ENCODE data around the gene NOLC1. TPM values are rescaled to one million over a fixed set of nuclear protein-coding genes. Genes with fewer than 3 reads are reported as not detected.

NOLC1 gene
- total and polyA plus RNA-seq, 2 donors (not counting 1 experiment from before 2014, with no cell fraction given) = 32.9 to 45.0 TPM

- no peaks in the 10 kb centered on the region for H3K79me2 ChIP-seq (ENCODE audit: control insufficient read depth, insufficient read depth, low read length)
- ATAC-seq (ENCODE audit: low read depth) (no peak), DNase-seq (no peak)
- peaks cover 11% of the 10 kb centered on the region for H3K9me3 Mint-ChIP-seq (ENCODE audit: insufficient read depth)
- no peak overlapping the region for H3K27ac ChIP-seq (ENCODE audit: low read length in 2 of 2)
- no peaks in the 10 kb centered on the region for H3K27me3 Mint-ChIP-seq
- no peak overlapping the region for H3K9ac ChIP-seq (ENCODE audit: low read length)
- H3K4me3 ChIP-seq (ENCODE audit: control extremely low read depth in 1 of 5, extremely low read depth in 1 of 5, insufficient read depth in 1 of 5, low read depth in 2 of 5, low read length in 4 of 5) = no peak overlapping the region
- H3K4me1 Mint-ChIP-seq = peaks cover 4% of the 10 kb centered on the region
- peaks cover 1 to 3% of the 10 kb centered on the region in 2 donors for H3K4me1 ChIP-seq (ENCODE audit: control insufficient read depth in 2 of 2, insufficient read depth in 2 of 2, low read length in 2 of 2)
- WGBS (ENCODE audit: insufficient coverage) = 93% methylated on average over 3 of the region's 5 CpGs
- H3K9me3 ChIP-seq (ENCODE audit: control extremely low read depth in 1 of 3, control insufficient read depth in 2 of 3, insufficient read depth in 1 of 3, low read length in 2 of 3) = peaks cover 0 to 12% (median 10%) of the 10 kb centered on the region in 3 donors
- H4K20me1 ChIP-seq (ENCODE audit: control insufficient read depth, insufficient read depth, low read length, poor library complexity, severe bottlenecking) = no peaks in the 10 kb centered on the region
- POLR2A ChIA-PET = no interaction called here
- H2AFZ ChIP-seq (ENCODE audit: insufficient read depth, low read depth, low read length, poor library complexity, severe bottlenecking) = no peak overlapping the region
- H3K4me3 Mint-ChIP-seq = no peak overlapping the region
- no peak overlapping the region for H3K27ac Mint-ChIP-seq
- TF ChIP-seq EZH2 (IDR thresholded peaks at IDR 0.05; ENCODE audit: borderline replicate concordance, insufficient read depth, low read depth, low read length, poor library complexity, severe bottlenecking) = no peak
- no peak for TF ChIP-seq CTCF (IDR thresholded peaks at IDR 0.05)
- intact Hi-C loops (cut with micrococcal nuclease) = no loop called here
- no peaks in the 10 kb centered on the region for H3K36me3 ChIP-seq (replicated peaks in 1 of 2; ENCODE audit: control extremely low read depth in 1 of 2, control insufficient read depth in 1 of 2, extremely low read depth in 1 of 2, insufficient read depth in 2 of 2, low read length in 1 of 2)
- CTCF ChIA-PET = interaction anchor here (0.9 to 1.3 kb wide), 2 partner anchors 20 to 144 kb away, joined by 3 read pairs; no protein-coding TSS in a partner anchor
- H3K4me2 ChIP-seq (replicated peaks; ENCODE audit: low read depth, low read length, poor library complexity, severe bottlenecking) = no peak overlapping the region
- peaks cover 0 to 15% (median 1%) of the 10 kb centered on the region in 4 experiments for H3K27me3 ChIP-seq (replicated peaks in 1 of 4; ENCODE audit: control extremely low read depth in 1 of 4, control insufficient read depth in 3 of 4, insufficient read depth in 4 of 4, low read length in 3 of 4)
These were observed 56.3 kb downstream of the NOLC1 start for GRCh38 chr10:102208311-102209035.

- H3K4me2 ChIP-seq (replicated peaks; ENCODE audit: low read depth, low read length, poor library complexity, severe bottlenecking) = no peak overlapping the region
- peaks cover 0 to 4% (median 0%) of the 10 kb centered on the region in 4 experiments for H3K27me3 ChIP-seq (replicated peaks in 1 of 4; ENCODE audit: control extremely low read depth in 1 of 4, control insufficient read depth in 3 of 4, insufficient read depth in 4 of 4, low read length in 3 of 4)
- Mint-ChIP-seq H3K4me1 (peaks cover 7% of the 10 kb centered on the region), H3K27me3 (no peaks in the 10 kb centered on the region), H3K27ac (no peak overlapping the region), H3K4me3 (no peak overlapping the region), H3K9me3 (ENCODE audit: insufficient read depth) (peaks cover 2% of the 10 kb centered on the region)
- no peak overlapping the region for H2AFZ ChIP-seq (ENCODE audit: insufficient read depth, low read depth, low read length, poor library complexity, severe bottlenecking)
- no peak overlapping the region for H3K4me3 ChIP-seq (ENCODE audit: control extremely low read depth in 1 of 5, extremely low read depth in 1 of 5, insufficient read depth in 1 of 5, low read depth in 2 of 5, low read length in 4 of 5)
- no peak overlapping the region for H3K9ac ChIP-seq (ENCODE audit: low read length)
- WGBS (ENCODE audit: insufficient coverage) = no CpG with 5 or more reads among the region's 3 CpGs
- intact Hi-C loops (cut with micrococcal nuclease) = no loop called here
- peaks cover 3 to 7% of the 10 kb centered on the region in 2 donors for H3K4me1 ChIP-seq (ENCODE audit: control insufficient read depth in 2 of 2, insufficient read depth in 2 of 2, low read length in 2 of 2)
- CTCF ChIA-PET = interaction anchor here (1.3 kb wide), 1 partner anchor 144 kb away, joined by 4 read pairs; no protein-coding TSS in a partner anchor
- no peak for TF ChIP-seq CTCF (IDR thresholded peaks at IDR 0.05)
- no peak for TF ChIP-seq EZH2 (IDR thresholded peaks at IDR 0.05; ENCODE audit: borderline replicate concordance, insufficient read depth, low read depth, low read length, poor library complexity, severe bottlenecking)
- H3K27ac ChIP-seq (ENCODE audit: low read length in 2 of 2) = no peak overlapping the region
- peaks cover 0 to 2% (median 0%) of the 10 kb centered on the region in 3 donors for H3K9me3 ChIP-seq (ENCODE audit: control extremely low read depth in 1 of 3, control insufficient read depth in 2 of 3, insufficient read depth in 1 of 3, low read length in 2 of 3)
- DNase-seq (no peak), ATAC-seq (ENCODE audit: low read depth) (no peak)
- no peaks in the 10 kb centered on the region for H4K20me1 ChIP-seq (ENCODE audit: control insufficient read depth, insufficient read depth, low read length, poor library complexity, severe bottlenecking)
- no peaks in the 10 kb centered on the region for H3K36me3 ChIP-seq (replicated peaks in 1 of 2; ENCODE audit: control extremely low read depth in 1 of 2, control insufficient read depth in 1 of 2, extremely low read depth in 1 of 2, insufficient read depth in 2 of 2, low read length in 1 of 2)
- no peaks in the 10 kb centered on the region for H3K79me2 ChIP-seq (ENCODE audit: control insufficient read depth, insufficient read depth, low read length)
- POLR2A ChIA-PET = no interaction called here
These were observed 59.6 kb downstream of the NOLC1 start for GRCh38 chr10:102211615-102212299.
